ENCODE measurements around the gene COL27A1. TPM values are rescaled to one million over a fixed set of nuclear protein-coding genes. Genes with fewer than 3 reads are reported as not detected.
"Not testable (repeated sequence)": the region's sequence is repeated elsewhere in the genome, so short reads cannot be mapped to it uniquely, and the experiment has no call there.

COL27A1 gene
- total and polyA plus RNA-seq, 2 donors: 8.1 to 21.5 TPM

DNA sequence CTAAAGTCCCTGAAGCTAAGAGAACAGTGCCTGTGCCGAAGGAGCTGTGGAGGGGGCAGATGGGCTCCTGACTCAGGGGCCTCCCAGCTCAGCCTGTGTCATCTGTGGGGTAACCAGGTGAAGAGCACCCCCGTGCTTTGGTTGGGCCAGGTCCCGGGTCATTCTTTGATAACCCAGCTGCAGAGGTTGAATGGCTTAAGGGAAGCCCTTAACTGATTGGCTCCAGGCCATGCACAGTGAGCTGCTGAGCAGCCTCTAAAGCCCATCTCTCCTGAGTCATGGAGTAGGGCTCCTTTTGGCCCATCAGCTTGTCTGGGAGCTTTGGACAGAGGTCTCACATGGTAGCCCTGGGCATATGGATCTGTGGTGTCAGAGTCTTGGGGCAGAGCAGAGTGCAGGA lies 28.7 kb downstream of the COL27A1 start:
- Histone ChIP-seq H3K36me3 (ENCODE audit: insufficient read depth) (no peaks in the 10 kb centered on the region), H3K27ac (ENCODE audit: low read depth) (no peak overlapping the region), H3K4me3 (ENCODE audit: low read depth, low read length) (no peak overlapping the region), H3K4me1 (ENCODE audit: insufficient read depth) (no peaks in the 10 kb centered on the region)
- 59% methylated on average over 3 of the region's 3 CpGs for WGBS
- DNase-seq (ENCODE audit: extremely low spot score): no peak

DNA sequence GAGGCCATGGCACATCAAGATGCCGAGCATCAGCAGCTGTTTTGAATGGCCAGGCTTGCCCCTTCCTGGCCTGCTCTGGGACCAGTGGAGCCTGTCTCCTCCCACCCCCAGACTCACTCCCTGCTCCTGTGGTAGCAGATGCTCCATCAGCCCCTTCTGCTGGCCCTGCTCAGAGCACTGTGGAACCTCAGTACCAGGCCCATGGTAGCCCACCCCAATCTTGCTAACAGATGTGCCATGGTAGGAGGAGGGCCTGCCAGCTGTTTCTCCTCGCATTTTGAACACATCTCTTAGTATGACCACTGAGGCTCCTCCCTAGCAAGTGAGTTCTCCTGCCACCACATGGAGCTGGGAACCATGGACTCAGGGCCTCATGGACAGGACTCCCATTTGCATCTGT lies 29.5 kb downstream of the COL27A1 start:
- WGBS: 96% methylated on average over 2 of the region's 2 CpGs
- no peak for DNase-seq (ENCODE audit: extremely low spot score)

GRCh38 chr9:114185570-114186490 lies 30.5 kb downstream of the COL27A1 start:
- Histone ChIP-seq H3K4me3 (ENCODE audit: low read depth, low read length) (no peak overlapping the region), H3K4me1 (ENCODE audit: insufficient read depth) (no peaks in the 10 kb centered on the region), H3K27ac (ENCODE audit: low read depth) (no peak overlapping the region), H3K36me3 (ENCODE audit: insufficient read depth) (no peaks in the 10 kb centered on the region)
- 90% methylated on average over 11 of the region's 11 CpGs for WGBS
- DNase-seq (ENCODE audit: extremely low spot score): no peak

More for the DNA sequence above, 29.5 kb downstream of the COL27A1 start:
- Histone ChIP-seq H3K27ac (ENCODE audit: low read depth) (no peak overlapping the region), H3K4me3 (ENCODE audit: low read depth, low read length) (no peak overlapping the region), H3K36me3 (ENCODE audit: insufficient read depth) (no peaks in the 10 kb centered on the region), H3K4me1 (ENCODE audit: insufficient read depth) (no peaks in the 10 kb centered on the region)

DNA sequence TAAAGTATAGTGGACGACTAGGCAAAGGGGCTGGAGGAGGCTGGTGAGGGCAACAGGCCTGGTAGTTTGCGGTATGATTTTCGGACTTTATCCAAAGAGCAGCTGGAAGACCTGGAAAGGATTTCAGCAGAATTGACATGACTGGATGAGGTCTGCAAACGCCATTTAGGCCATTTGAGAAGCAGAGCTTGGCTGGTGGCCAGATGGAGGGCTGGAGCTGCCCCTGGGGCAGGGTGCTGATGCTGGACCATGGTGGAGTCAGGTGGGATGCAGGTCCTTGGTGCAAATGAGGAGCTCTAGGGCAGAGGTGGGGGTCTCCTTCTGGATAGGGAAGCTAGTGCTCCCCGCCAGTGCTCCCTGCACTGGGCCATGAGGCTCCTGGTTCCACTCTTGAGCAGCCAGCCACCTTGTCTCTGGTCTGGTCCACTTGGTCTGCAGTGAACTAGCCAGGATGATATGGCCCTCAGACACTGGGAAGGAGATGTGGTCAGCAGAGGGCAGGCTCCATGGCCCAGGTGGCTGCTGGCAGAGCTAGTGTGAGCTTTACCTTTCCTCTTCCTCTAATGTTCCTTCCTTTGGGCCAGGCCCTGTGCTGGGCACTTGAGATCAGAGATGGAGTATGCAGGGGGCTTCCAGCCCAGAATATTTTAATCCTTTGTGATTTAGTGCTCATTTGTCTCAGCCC lies 31.4 kb downstream of the COL27A1 start:
- WGBS: 90% methylated on average over 5 of the region's 5 CpGs

DNA sequence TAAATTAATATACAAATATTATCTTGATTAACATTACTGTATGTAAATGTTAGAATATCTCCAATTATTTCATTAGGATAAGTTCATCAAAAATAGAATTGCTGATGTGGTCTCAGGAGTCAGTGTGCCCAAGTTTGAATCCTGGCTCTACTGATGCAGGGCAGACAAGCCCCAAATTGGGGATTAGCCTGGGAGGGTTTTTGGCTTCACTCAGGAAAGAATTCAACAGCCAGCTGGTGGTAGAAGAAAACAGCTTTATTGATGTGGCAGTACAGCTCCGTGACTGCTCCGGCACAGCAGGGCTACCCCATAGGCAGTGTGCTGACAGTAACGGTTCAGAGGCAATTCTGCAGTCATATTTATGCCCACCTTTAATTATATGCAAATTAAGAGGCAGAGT lies 32.5 kb downstream of the COL27A1 start:
- no peak for DNase-seq (ENCODE audit: extremely low spot score)
- no peak overlapping the region for H3K27ac ChIP-seq (ENCODE audit: low read depth)
- no peak overlapping the region for H3K4me3 ChIP-seq (ENCODE audit: low read depth, low read length)
- no peaks in the 10 kb centered on the region for H3K4me1 ChIP-seq (ENCODE audit: insufficient read depth)
- no peaks in the 10 kb centered on the region for H3K36me3 ChIP-seq (ENCODE audit: insufficient read depth)
- 70% methylated on average over 3 of the region's 3 CpGs for WGBS

More for the DNA sequence above, 31.4 kb downstream of the COL27A1 start:
- Histone ChIP-seq H3K4me1 (ENCODE audit: insufficient read depth) (no peaks in the 10 kb centered on the region), H3K4me3 (ENCODE audit: low read depth, low read length) (no peak overlapping the region), H3K36me3 (ENCODE audit: insufficient read depth) (no peaks in the 10 kb centered on the region), H3K27ac (ENCODE audit: low read depth) (no peak overlapping the region)
- no peak for DNase-seq (ENCODE audit: extremely low spot score)

DNA sequence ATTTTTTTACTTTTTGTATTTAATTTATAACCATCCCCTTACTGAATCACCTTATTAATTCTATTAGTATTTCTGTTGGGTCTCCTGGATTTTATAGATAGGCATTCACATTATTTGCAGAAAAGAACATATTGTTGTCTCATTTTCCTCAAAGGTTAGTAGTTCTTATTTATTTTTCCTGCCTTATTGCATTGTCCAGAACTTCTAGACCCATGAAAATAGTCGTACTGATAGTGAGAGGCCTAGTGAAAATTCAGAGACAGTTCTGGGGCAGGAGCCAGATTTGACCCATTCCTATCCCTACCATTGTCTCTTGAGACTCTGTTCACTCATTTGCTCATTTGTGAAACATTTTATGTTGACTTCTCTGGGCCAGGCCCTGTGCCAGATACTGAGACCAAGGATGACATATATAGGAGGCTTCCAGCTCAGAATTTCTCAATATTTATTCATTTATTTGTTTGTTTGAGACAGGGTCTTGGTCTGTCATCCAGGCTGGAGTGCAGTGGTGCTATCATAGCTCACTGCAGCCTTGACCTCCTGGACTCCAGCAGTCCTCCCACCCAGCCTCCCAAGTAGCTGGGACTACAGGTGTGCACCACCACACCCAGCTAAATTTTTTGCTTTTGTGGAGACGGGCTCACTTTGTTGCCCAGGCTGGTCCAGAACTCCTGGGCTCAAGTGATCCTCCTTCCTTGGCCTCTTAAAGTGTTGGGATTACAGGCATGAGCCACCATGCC lies 34.7 kb downstream of the COL27A1 start:
- Histone ChIP-seq H3K36me3 (ENCODE audit: insufficient read depth) (no peaks in the 10 kb centered on the region), H3K27ac (ENCODE audit: low read depth) (no peak overlapping the region), H3K4me1 (ENCODE audit: insufficient read depth) (no peaks in the 10 kb centered on the region), H3K4me3 (ENCODE audit: low read depth, low read length) (no peak overlapping the region)
- 90% methylated on average over 2 of the region's 2 CpGs for WGBS
- DNase-seq (ENCODE audit: extremely low spot score): no peak

DNA sequence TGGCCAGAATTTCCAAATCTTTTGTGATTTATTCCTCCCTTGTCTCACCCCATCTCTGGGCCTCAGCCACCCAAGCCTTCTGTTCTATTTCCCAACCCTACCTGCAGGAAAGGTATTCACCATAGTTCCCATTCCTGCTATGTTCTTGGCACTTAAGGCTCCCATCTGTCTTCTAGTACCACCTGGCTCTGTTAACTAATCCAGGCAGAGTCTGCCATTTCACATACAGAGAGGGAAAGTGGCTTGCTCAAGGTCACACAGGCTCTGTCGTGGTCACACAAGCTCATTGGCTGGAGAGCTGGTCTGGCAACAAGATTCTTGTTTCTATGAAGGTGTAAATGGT lies 35.2 kb downstream of the COL27A1 start:
- H3K27ac ChIP-seq (ENCODE audit: low read depth): no peak overlapping the region
- H3K4me3 ChIP-seq (ENCODE audit: low read depth, low read length): no peak overlapping the region
- no peaks in the 10 kb centered on the region for H3K36me3 ChIP-seq (ENCODE audit: insufficient read depth)
- WGBS: 93% methylated on average over 1 of the region's 1 CpG
- DNase-seq (ENCODE audit: extremely low spot score): no peak
- no peaks in the 10 kb centered on the region for H3K4me1 ChIP-seq (ENCODE audit: insufficient read depth)

DNA sequence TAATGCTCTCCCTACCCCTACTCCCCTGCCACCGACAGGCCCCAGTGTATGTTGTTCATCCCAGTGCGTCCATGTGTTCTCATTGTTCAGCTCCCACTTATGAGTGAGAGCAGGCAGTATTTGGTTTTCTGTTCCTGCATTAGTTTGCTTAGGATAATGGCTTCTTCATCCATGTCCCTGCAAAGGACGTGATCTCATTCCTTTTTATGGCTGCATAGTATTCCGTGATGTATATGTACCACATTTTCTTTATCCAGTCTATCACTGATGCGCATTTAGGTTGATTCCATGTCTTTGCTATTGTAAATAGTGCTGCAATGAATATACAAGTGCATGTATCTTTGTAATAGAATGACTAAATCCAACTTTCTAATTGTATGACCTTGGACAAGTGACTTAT lies 36.1 kb downstream of the COL27A1 start:
- WGBS: 97% methylated on average over 5 of the region's 5 CpGs
- not testable (repeated sequence) for H3K4me1 ChIP-seq (ENCODE audit: insufficient read depth); DNase-seq (ENCODE audit: extremely low spot score); H3K4me3 ChIP-seq (ENCODE audit: low read depth, low read length); H3K36me3 ChIP-seq (ENCODE audit: insufficient read depth); H3K27ac ChIP-seq (ENCODE audit: low read depth)

DNA sequence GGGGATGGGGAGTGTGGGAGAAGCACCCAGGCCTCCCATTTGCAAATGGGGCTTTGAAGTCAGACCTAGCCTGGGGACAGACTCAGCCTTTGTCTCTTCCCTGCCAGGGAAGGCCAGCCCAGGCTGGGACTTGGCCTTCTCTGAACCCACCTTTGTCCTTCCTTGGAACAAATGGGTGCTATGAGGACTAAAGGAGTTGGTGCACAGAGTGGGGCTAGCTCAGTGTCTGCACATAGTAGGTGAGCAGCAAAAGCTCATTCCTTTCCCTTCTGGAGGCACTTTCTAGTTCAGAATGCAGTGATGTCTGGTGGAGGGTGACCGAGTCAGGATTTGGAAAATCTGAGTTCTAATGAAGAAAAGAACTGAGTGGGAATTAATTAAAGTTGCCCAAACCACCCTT lies 37.2 kb downstream of the COL27A1 start:
- no peak overlapping the region for H3K4me3 ChIP-seq (ENCODE audit: low read depth, low read length)
- 94% methylated on average over 1 of the region's 1 CpG for WGBS
- H3K36me3 ChIP-seq (ENCODE audit: insufficient read depth): no peaks in the 10 kb centered on the region
- no peak overlapping the region for H3K27ac ChIP-seq (ENCODE audit: low read depth)
- DNase-seq (ENCODE audit: extremely low spot score): no peak
- H3K4me1 ChIP-seq (ENCODE audit: insufficient read depth): no peaks in the 10 kb centered on the region

- DNase-seq (ENCODE audit: extremely low spot score): no peak
- Histone ChIP-seq H3K4me1 (ENCODE audit: insufficient read depth) (no peaks in the 10 kb centered on the region), H3K36me3 (ENCODE audit: insufficient read depth) (no peaks in the 10 kb centered on the region), H3K4me3 (ENCODE audit: low read depth, low read length) (no peak overlapping the region), H3K27ac (ENCODE audit: low read depth) (no peak overlapping the region)
- 97% methylated on average over 3 of the region's 3 CpGs for WGBS
Observed at GRCh38 chr9:114193090-114193489, 37.8 kb downstream of the COL27A1 start.

GRCh38 chr9:114196117-114196516 lies 40.8 kb downstream of the COL27A1 start:
- WGBS: 95% methylated on average over 8 of the region's 8 CpGs
- H3K4me1 ChIP-seq (ENCODE audit: insufficient read depth): no peaks in the 10 kb centered on the region
- H3K36me3 ChIP-seq (ENCODE audit: insufficient read depth): no peaks in the 10 kb centered on the region
- H3K27ac ChIP-seq (ENCODE audit: low read depth): no peak overlapping the region
- no peak overlapping the region for H3K4me3 ChIP-seq (ENCODE audit: low read depth, low read length)
- DNase-seq (ENCODE audit: extremely low spot score): no peak

GRCh38 chr9:114196979-114197622 lies 41.8 kb downstream of the COL27A1 start:
- WGBS: 69% methylated on average over 8 of the region's 8 CpGs

GRCh38 chr9:114198249-114199040 lies 43.1 kb downstream of the COL27A1 start:
- no peak overlapping the region for H3K4me3 ChIP-seq (ENCODE audit: low read depth, low read length)
- DNase-seq (ENCODE audit: extremely low spot score): no peak
- 92% methylated on average over 8 of the region's 8 CpGs for WGBS
- H3K27ac ChIP-seq (ENCODE audit: low read depth): no peak overlapping the region
- no peaks in the 10 kb centered on the region for H3K36me3 ChIP-seq (ENCODE audit: insufficient read depth)
- H3K4me1 ChIP-seq (ENCODE audit: insufficient read depth): no peaks in the 10 kb centered on the region

More at GRCh38 chr9:114196979-114197622, 41.8 kb downstream of the COL27A1 start:
- DNase-seq (ENCODE audit: extremely low spot score): no peak
- Histone ChIP-seq H3K4me3 (ENCODE audit: low read depth, low read length) (no peak overlapping the region), H3K36me3 (ENCODE audit: insufficient read depth) (no peaks in the 10 kb centered on the region), H3K27ac (ENCODE audit: low read depth) (no peak overlapping the region), H3K4me1 (ENCODE audit: insufficient read depth) (no peaks in the 10 kb centered on the region)
